ENCODE data around the gene COL23A1.

COL23A1 gene

DNA sequence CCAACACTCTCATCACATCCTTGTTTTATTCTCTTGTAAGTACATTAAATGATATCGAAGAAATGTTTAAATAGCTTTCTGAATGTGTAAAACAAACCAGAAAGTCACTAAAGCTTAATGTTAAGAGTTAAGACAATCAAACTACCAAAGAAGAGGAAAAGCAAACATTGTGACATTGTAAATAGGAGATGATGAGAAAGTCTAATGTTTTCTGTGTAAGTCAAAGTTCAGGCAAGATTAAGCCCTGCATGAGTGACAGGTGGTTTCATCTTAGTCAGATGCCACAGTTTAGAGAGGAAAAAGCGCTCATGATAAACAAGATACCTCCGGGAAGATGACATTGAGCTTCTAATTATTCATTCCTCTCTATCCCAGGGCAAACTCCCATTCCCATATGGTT is 306.7 kb downstream of the COL23A1 start:
- no peak for DNase-seq (ENCODE audit: low read depth)

GRCh38 chr5:178282391-178282790 is 307.8 kb downstream of the COL23A1 start:
- no peak for DNase-seq (ENCODE audit: low read depth)

DNA sequence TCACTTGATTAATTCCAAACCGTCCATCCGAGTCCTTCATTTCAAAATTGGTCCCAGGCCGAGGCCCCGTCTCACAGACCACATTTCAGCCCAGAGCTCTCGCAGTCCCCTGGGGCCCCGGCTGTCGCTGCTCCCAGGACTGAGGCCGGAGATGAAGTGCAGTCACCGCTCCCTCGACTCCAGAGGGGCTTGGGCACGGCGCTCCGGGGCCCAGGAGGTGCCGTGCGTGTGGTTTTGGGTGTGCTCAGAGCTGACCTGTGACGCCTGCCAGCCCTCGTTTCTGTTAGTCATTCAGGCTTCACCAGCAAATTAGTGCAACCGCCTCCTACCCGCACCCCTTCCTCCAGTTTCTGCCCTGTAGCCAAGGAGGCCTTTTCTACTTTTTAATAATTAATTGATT is 308.9 kb downstream of the COL23A1 start:
- DNase-seq (ENCODE audit: low read depth) = no peak

- no peak for DNase-seq (ENCODE audit: low read depth)
These were observed 309.6 kb downstream of the COL23A1 start for GRCh38 chr5:178280631-178281030.

DNA sequence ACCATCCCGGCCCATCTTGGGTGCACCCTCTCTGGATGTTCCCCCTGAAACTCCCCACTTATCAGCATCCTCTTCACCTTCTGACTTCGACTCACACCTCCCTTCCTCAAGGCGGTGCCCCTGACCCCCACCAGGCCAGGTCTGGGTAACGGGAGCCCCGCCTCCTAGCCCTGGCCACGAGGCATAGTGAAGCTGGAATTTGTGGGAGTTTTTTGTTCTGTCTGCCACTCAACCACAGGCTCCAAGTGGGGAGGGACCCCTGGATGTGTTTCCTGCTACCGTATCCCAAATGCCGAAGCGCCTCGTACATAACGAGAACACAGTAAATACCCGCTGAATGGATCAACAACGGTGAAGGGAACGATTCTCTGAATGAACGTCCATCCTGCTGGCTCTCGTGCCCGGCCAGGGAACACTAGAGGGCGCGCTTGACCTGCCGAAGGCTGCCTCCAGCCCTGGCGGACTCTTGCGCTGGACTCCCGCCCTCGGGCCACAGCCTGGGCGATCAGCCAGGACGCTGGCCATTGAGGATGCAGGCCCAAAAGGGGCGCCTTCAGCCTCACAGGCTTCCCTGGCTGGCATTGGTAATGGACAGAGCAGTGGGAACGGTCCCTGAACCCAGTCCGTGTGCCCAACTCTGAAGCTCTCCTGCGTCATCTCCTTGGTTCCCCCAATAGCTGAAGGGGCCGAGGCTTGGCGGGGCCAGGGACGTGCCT is 310.3 kb downstream of the COL23A1 start:
- peak; percentile 41 for DNase-seq (ENCODE audit: low read depth)

GRCh38 chr5:178279026-178279722 is 311.0 kb downstream of the COL23A1 start:
- DNase-seq (ENCODE audit: low read depth) = no peak

- no peak for DNase-seq (ENCODE audit: low read depth)
These were observed 311.7 kb downstream of the COL23A1 start for GRCh38 chr5:178278358-178279023.

DNA sequence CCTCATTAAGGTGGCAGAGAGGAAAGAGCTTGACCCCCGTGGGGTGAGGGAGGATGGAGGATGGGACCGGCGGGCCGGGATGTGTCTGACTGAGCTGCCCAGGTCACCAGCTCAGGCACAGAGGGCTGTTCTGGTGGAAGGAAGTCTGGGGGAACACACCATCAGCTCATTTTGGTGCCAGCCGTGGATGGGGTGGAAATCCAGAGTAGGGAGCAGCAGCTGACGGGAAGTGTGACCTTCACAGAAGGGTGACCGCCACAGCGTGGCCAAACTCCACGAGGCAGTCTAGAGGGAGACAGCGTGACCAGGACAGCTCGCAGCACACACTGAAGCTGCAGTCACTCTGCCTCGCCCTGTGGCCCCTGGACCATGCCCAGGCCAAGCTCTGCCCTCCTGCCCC is 312.3 kb downstream of the COL23A1 start:
- DNase-seq (ENCODE audit: low read depth) = no peak

DNA sequence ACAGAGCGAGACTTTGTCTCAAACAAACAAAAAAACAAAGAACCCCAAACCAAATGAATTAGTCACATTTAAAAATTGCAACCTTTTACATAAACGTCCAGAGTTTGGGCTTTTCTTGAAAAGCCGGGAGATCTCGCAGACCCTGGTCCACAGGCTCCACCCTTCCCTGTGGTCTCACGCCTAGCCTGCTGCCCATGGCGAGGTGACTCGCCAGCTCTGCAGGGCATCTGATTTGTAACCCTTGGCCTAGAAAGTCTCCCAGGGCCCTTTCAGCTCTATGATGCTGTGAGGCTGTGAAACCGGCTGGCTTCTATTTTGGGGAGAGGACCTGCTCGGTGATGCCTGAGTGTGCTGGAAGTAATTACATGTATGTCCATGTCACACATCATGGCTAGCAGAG is 312.8 kb downstream of the COL23A1 start:
- no peak for DNase-seq (ENCODE audit: low read depth)

DNA sequence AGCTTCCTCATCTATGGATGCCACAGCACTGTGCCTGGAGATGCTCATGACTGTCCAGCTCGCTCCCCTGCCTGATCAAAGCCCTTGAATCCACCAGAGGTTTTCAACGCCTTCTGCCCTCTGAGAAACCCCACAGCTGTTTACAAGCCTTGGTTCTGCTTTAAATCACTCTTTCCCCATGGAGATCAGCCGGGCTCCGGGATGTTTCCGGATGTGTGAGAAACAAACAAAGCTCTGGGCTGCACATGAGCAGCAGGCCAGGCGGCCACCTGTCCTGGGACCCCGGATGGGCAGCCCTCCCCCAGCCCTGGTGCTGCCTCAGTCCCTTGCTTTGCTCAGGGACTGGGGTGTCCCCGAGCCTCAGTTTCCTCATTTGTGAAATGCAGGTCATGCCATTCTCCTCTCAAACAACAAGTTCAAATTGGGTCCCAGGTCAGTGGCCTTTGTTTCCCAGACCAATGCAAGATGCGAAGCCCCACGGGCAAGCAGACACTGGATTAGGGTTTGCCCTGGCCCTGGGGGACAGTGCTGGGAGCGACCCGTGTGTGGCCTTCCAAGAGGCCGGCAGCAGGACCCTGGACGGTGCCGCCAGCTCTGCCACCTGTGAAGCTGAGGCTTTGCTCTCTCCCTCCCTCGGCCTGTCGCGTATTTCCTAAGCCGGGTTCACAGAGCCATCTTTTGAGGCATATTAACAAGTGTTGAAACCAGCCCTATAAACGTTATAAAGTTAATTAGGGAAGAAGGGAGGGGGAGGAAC is 315.2 kb downstream of the COL23A1 start:
- no peak for DNase-seq (ENCODE audit: low read depth)

- DNase-seq (ENCODE audit: low read depth) = no peak
These were observed 316.3 kb downstream of the COL23A1 start for GRCh38 chr5:178273665-178274541.

DNA sequence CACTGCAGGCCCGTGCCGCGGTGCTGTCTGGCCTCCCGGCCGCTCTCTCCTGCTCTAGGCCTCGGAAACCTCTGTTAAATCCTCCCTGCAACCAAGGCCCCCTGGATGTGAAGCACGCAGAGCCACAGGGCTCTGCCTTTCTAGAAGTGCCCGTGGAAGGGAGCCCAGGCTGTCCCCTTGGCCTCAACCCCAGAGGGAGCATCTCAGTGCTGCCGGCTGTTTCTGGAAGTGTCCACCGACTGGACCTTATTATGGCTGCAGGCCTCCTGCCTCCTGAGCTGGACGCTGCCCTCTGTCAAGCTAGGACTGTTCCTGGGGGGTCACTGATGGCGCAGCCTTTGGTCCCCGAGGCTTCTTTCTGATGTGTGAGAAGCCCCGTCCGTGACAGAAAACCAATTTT is 317.2 kb downstream of the COL23A1 start:
- no peak for DNase-seq (ENCODE audit: low read depth)

- no peak for DNase-seq (ENCODE audit: low read depth)
These were observed 317.6 kb downstream of the COL23A1 start for GRCh38 chr5:178272591-178272990.

- no peak for DNase-seq (ENCODE audit: low read depth)
These were observed 318.3 kb downstream of the COL23A1 start for GRCh38 chr5:178271726-178272479.

- no peak for DNase-seq (ENCODE audit: low read depth)
These were observed 319.0 kb downstream of the COL23A1 start for GRCh38 chr5:178271231-178271630.

DNA sequence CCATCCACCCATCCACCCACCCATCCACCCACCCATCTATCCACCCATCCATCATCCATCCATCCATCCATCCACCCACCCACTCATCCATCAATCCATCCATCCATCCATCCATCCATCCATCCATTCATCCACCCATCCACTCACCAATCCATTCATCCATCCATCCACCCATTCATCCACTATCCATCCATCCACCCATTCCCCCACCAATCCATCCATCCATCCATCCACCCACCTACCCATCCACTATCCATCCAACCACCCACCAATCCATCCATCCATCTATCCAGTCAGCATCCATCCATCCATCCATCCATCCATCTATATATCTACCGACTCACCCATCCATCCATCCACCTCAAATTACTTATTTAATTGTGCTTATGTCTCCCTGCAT is 320.7 kb downstream of the COL23A1 start:
- DNase-seq (ENCODE audit: low read depth) = no peak

DNA sequence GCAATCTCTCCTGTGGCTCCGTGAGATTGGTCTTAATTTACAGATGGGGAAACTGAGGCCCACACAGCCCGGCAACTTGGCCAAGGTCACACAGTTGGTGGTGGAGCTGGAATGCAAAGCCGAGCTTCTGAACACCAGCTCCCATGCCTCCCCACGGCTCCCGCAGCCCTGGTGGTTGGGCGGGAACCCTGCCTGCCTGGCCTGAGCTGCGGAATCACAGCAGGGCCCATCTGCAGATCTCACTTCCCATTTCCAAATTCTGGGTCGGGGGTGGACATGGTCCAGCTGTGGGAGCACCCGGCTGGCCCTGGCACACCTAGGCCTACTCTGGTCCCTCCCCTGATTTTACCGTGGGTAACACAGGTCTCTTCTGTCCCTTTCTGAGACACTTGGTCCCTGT is 322.3 kb downstream of the COL23A1 start:
- DNase-seq (ENCODE audit: low read depth) = no peak

GRCh38 chr5:178267245-178267644 is 322.9 kb downstream of the COL23A1 start:
- DNase-seq (ENCODE audit: low read depth) = no peak

DNA sequence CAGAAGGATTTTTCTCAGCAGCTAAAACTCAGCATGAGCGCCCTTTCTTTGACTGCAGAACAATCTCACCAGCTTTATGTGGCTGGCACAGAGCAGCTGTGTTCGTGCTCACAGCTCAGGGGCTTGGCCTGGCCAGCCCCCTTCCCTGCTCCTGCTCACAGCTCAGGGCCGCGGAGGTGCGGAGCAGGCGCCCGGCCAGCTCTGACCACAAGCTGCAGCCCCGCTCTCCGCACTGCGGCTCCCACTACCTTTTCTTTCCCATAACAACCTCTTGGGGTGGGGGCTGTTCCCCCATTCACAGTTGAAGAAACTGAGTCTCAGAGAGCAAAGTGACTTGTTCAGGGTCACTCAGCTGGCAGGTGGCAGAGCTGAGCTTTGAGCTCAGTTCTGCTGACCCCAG is 323.6 kb downstream of the COL23A1 start:
- DNase-seq (ENCODE audit: low read depth) = no peak

DNA sequence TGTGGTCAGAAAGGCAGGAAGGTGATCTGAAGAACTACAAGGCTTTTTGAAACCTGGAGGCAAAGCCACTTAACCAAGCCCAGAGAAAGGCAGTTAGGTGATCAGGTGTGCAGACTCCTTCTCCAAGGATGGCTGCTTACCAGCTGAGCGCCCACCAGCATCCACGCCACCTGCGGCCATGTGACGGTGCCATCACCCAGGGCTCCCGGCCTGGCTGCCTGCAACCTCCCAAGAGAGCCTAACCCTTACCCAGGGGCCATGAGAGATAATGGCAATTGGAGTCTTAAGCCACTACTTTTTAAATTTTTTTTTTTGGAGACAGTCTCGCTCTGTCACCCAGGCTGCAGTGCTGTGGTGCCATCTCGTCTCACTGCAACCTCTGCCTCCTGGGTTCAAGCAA is 324.4 kb downstream of the COL23A1 start:
- no peak for DNase-seq (ENCODE audit: low read depth)

GRCh38 chr5:178264044-178264443 is 326.1 kb downstream of the COL23A1 start:
- DNase-seq (ENCODE audit: low read depth) = no peak
